Large intestine (tissue), 3 donors: ENCODE measurements around the gene CHD6. TPM values are rescaled to one million over a fixed set of nuclear protein-coding genes. Genes with fewer than 3 reads are reported as not detected.

Experiments used
- DNase-seq, 2 donors: peaks; one replicate each; pipeline versions ENCODE4 v3.0.0 to v3.0.0-alpha.2; 2013
- H3K27ac ChIP-seq: one replicate; pipeline ENCODE4 v1.5.1; 2013; ENCODE audit warnings: low read length
- H3K27me3 ChIP-seq: 2 replicates; pipeline ENCODE4 v1.6.1; 2013; ENCODE audit warnings: low read length; ENCODE audit not compliant: control insufficient read depth, insufficient read depth
- H3K36me3 ChIP-seq: 2 replicates; pipeline ENCODE4 v1.6.1; 2013; ENCODE audit warnings: low read length; ENCODE audit not compliant: control insufficient read depth, insufficient read depth
- H3K4me1 ChIP-seq: one replicate; pipeline ENCODE4 v1.6.1; 2013; ENCODE audit warnings: low read length; ENCODE audit not compliant: control insufficient read depth, insufficient read depth
- H3K4me3 ChIP-seq: one replicate; pipeline ENCODE4 v1.5.1; 2013; ENCODE audit warnings: low read length
- H3K9me3 ChIP-seq: one replicate; pipeline ENCODE4 v1.6.1; 2013; ENCODE audit warnings: mild to moderate bottlenecking, low read depth, low read length, moderate library complexity; ENCODE audit not compliant: control insufficient read depth
- WGBS: methylation state at CpG from one replicate; pipeline ENCODE4 v1.1.5; 2013; ENCODE audit warnings: low lambda C conversion rate; ENCODE audit not compliant: insufficient coverage; 5-methylcytosine and 5-hydroxymethylcytosine counted together
- polyA plus RNA-seq: library from polyadenylated mRNA; unstranded; fragments of 120-200 nt; gene quantifications from one replicate; pipeline ENCODE4 v1.2.1, GENCODE V29; 2013

The CHD6 gene
- polyA plus RNA-seq, 1 donor: 24.0 TPM

DNA sequence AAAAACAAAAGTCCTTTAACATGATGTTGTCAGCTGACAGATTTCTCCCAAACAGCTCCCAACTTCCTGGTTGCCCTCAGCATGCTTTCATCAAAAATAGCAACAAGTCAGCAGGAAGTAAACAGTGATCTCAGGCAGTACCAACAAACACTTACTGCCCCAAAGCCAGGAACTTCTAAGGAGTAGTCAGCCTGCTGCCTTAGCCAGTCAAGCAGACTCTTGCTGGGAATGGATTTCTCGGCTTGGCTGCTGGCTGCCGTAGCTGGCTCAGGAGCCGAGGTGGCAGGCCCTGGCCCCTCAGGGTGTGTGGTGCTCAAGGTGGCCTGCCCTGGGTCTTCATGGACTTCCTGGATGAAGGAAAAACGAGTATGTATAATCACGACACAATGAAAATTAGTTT lies 205.0 kb downstream of the CHD6 start:
- whole genome bisulfite sequencing: no CpG with 5 or more reads among the region's 5 CpGs
- no peak overlapping the region for H3K27ac ChIP-seq
- H3K27me3 ChIP-seq: no peaks in the 10 kb centered on the region
- H3K36me3 ChIP-seq: peaks cover 86% of the 10 kb centered on the region
- H3K4me1 ChIP-seq: no peaks in the 10 kb centered on the region
- DNase-seq: no peak
- no peaks in the 10 kb centered on the region for H3K9me3 ChIP-seq
- no peak overlapping the region for H3K4me3 ChIP-seq

DNA sequence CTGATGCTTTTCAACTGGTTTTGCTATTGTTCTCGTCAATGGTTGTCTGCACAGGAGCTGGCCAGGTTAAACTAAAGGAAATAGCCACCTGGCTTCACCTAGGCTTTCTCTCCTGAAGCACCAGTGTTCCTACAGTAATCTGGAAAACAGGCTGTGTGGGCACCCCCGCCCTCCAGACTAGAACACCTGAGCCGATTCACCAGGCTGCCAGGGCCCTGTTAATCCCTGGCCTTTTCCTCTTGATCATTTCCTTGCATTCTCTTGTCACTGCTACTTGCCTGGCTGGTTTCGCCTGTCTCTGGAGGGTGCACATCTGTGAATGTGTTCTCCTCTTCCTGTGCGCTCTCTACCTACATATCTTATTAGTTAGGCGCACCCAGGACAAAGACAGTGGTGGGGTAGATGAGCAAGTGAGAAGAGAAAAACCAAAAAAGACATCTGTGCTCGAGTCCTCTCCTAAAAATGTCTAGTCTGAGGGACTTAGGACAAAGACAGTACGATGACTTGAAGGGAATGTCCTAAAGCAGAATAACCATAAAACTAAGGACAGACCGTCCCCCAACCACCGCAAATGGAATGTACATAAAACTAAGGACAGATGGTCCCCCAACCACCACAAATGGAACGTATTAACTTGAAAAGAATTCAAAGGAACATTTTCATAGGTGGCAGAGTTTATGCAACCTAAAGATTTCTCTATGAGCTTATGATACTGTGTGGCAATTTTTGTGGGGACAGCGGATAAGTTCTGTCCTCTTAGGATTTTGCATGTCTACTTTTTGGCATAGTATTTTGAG lies 205.7 kb downstream of the CHD6 start:
- no peak for DNase-seq
- Histone ChIP-seq H3K9me3 (no peaks in the 10 kb centered on the region), H3K27me3 (no peaks in the 10 kb centered on the region), H3K4me3 (no peak overlapping the region), H3K36me3 (peaks cover 88% of the 10 kb centered on the region), H3K4me1 (no peaks in the 10 kb centered on the region), H3K27ac (no peak overlapping the region)
- WGBS: 100% methylated on average over 1 of the region's 12 CpGs

DNA sequence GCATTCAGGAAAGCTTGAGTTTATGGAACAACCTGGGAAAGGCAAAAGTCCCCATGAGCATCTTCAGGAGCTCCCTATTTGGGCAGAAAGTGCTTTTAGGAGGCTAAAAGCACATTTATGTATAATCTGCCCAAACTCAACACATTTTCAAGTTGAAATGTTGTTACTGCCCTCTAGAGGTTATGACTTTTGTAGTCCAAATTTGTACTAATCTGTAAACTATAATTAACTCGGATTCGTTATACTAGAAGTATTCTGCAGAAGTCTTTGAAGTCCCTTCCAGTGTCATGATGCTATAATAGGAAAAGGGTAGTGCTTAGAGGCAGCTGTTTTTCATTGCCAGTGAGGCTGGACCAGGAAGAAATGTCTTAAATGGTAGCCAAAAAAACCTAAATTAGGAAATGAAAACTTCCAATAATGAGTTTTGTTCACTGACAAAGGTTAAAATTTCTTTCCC lies 206.8 kb downstream of the CHD6 start:
- WGBS: no CpG with 5 or more reads among the region's 2 CpGs
- H3K27me3 ChIP-seq: no peaks in the 10 kb centered on the region
- DNase-seq: no peak
- no peaks in the 10 kb centered on the region for H3K4me1 ChIP-seq
- no peaks in the 10 kb centered on the region for H3K9me3 ChIP-seq
- H3K36me3 ChIP-seq: peaks cover 91% of the 10 kb centered on the region
- no peak overlapping the region for H3K4me3 ChIP-seq
- no peak overlapping the region for H3K27ac ChIP-seq

DNA sequence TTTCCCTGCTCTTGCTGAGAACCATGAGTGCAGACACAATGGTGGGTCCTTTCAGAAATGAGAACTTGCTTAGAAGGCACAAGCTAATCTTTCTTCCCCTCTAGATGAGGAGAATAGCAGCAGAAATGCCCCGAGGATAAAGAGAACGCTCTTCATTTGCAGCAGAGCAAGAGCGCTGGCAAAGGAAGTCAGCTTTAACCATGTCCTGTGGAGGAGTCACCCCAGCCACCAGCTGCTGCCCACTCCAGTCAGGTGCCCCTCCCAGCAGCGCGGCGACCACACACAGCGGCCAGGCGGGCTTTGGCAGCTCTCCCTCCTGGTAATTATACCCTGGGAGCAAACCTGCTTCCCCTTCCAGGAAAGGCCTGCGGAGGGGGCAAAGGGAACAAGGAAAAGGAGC lies 209.2 kb downstream of the CHD6 start:
- no peaks in the 10 kb centered on the region for H3K9me3 ChIP-seq
- no peaks in the 10 kb centered on the region for H3K27me3 ChIP-seq
- peaks cover 91% of the 10 kb centered on the region for H3K36me3 ChIP-seq
- WGBS: no CpG with 5 or more reads among the region's 9 CpGs
- no peak overlapping the region for H3K4me3 ChIP-seq
- no peaks in the 10 kb centered on the region for H3K4me1 ChIP-seq
- no peak for DNase-seq
- no peak overlapping the region for H3K27ac ChIP-seq

DNA sequence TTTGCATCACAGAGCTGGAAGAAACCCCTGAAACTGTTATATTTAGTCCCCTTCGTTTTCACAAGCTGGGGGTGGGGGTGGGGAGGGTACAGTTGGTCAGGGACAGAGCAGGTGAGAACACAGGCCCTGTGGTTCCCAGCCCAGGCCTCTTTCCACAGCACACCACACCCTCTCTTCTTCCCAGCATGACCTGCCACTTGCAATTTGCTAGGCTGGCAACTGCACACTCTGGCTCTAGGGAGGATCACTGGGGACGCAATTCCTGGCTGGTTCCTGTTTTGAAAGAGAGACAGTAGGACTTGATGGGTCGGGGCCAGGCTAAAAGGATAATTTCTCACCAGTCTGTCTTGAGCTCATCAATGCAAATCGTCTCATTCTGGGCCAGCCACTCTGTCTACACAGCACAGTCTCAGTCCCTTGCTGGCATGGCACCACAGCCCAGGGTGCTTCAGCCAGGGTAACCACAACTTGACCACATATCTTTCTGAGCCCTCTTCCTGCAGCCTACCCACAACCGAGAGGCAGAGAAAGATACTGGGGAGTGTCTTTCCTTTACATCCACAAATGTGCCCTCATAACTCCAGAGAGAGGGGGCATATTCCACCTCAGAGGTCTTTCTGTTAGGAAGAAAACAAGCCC lies 209.9 kb downstream of the CHD6 start:
- no peaks in the 10 kb centered on the region for H3K4me1 ChIP-seq
- H3K27ac ChIP-seq: no peak overlapping the region
- no peaks in the 10 kb centered on the region for H3K27me3 ChIP-seq
- no peaks in the 10 kb centered on the region for H3K9me3 ChIP-seq
- WGBS: no CpG with 5 or more reads among the region's 5 CpGs
- H3K36me3 ChIP-seq: peaks cover 89% of the 10 kb centered on the region
- H3K4me3 ChIP-seq: no peak overlapping the region
- DNase-seq: no peak

DNA sequence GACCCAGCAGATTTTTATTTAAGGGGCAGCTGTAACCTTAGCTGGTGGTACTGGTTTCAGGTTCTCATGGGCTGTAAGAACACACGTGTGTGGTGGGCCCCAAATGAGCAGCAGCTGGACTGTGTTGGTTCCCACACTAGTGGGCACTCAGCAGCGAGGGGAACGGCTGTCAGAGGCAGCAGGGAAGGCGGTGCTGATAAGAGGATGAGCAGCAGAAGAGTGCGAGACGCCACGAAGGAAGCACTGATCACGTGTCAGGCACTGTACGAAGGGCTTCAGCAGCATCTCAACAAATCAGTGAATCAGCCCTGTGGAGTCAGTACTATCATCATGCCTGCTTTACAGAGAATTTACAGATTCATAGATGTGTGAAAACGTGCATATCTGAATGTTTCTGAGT lies 210.6 kb downstream of the CHD6 start:
- Histone ChIP-seq H3K36me3 (peaks cover 86% of the 10 kb centered on the region), H3K27ac (no peak overlapping the region), H3K27me3 (no peaks in the 10 kb centered on the region), H3K4me1 (no peaks in the 10 kb centered on the region), H3K4me3 (no peak overlapping the region), H3K9me3 (no peaks in the 10 kb centered on the region)
- 88% methylated on average over 3 of the region's 10 CpGs for WGBS
- no peak for DNase-seq

DNA sequence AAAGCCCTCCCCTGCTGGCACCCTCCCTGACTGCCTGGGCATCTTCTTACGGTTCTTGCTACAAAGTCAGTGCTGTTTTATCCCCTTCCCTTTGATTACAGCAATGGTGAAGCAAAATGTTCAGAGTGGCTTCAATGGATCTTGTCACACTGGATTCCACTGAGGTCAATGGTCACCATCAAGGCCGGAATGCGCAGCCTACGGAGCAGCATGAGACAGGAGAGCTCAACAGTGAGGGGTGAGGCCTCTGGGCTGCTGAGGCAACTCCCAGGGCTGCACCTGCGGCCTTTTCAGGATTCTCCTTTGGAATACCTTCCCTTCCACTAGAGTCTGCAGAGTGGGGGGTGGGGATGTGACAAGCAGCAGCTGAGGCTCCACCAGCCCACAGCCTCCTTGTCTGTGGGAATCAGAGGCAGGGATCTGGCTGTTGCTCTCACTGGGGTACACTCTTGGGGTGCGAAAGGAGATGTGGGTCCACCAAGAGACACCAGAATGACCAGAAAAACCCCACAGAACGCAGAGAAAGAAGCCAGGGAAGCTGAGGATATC lies 211.2 kb downstream of the CHD6 start:
- peaks cover 83% of the 10 kb centered on the region for H3K36me3 ChIP-seq
- H3K27me3 ChIP-seq: no peaks in the 10 kb centered on the region
- WGBS: no CpG with 5 or more reads among the region's 7 CpGs
- H3K4me3 ChIP-seq: no peak overlapping the region
- no peak for DNase-seq
- no peak overlapping the region for H3K27ac ChIP-seq
- H3K4me1 ChIP-seq: no peaks in the 10 kb centered on the region
- H3K9me3 ChIP-seq: no peaks in the 10 kb centered on the region

DNA sequence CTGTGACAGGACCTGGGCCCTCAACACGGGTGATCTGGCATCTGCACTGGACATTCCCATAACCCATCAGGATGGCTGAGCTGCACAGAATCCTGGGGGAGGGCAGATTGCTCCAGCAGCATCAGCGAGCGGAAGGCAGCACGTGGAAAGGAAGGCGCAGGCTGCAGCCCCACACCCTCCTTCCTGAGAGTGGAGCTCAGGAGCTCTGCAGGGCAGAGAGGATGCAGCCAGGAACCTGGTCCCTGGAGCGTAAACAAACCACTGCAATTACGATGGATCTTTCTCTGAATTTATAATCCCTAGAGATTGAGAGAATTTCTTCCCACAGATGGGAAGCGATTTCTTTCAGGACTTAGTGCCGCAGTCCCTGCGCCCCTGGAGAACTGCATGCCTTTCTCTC lies 211.8 kb downstream of the CHD6 start:
- DNase-seq: no peak
- WGBS: no CpG with 5 or more reads among the region's 10 CpGs
- Histone ChIP-seq H3K4me1 (no peaks in the 10 kb centered on the region), H3K27ac (no peak overlapping the region), H3K9me3 (no peaks in the 10 kb centered on the region), H3K4me3 (no peak overlapping the region), H3K36me3 (peaks cover 80% of the 10 kb centered on the region), H3K27me3 (no peaks in the 10 kb centered on the region)

DNA sequence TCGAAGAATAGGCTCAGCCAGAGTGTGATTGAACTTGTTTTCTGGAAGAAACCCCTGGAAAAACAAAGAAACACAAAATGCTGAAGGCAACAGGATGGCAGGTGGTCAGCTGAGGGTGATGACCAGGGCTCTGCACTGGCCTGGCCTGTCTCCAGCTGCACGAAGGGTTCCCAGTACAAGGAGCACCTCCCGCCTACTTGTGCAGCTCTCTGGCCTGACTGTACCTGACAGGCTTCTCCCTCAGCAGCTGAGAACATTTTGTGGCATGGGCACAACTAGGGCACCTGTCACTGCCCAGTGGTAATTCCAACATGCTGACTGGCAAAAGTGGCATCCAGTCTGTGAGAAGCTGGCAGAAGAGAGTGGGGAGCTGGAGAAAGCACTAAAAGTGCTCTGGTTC lies 212.7 kb downstream of the CHD6 start:
- no peak overlapping the region for H3K4me3 ChIP-seq
- no peaks in the 10 kb centered on the region for H3K9me3 ChIP-seq
- no peak for DNase-seq
- no peak overlapping the region for H3K27ac ChIP-seq
- no peaks in the 10 kb centered on the region for H3K27me3 ChIP-seq
- no CpG with 5 or more reads among the region's 3 CpGs for WGBS
- H3K36me3 ChIP-seq: peaks cover 73% of the 10 kb centered on the region
- no peaks in the 10 kb centered on the region for H3K4me1 ChIP-seq

DNA sequence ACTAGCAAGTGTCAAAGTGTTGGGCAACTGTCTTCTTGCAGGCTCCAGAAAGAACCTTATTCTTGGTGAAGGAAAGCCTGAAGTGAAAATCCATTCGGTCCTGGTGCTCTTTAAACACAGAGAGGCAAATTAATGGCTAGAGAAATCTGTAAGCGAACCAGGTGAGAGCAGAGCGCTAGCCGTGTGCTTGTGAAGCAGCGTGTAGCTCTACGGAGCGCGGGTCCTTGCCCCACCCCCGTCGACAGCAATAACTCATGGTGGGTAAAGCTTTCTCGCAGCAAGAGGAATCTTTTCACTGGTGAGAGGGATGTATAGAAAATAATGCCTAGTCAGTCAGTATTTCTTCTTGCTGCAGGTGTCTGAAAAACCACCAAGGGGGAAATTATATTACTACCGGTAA lies 214.6 kb downstream of the CHD6 start:
- H3K36me3 ChIP-seq: peaks cover 56% of the 10 kb centered on the region
- WGBS: 100% methylated on average over 1 of the region's 12 CpGs
- no peak overlapping the region for H3K27ac ChIP-seq
- no peak for DNase-seq
- no peaks in the 10 kb centered on the region for H3K9me3 ChIP-seq
- no peak overlapping the region for H3K4me3 ChIP-seq
- no peaks in the 10 kb centered on the region for H3K27me3 ChIP-seq
- no peaks in the 10 kb centered on the region for H3K4me1 ChIP-seq
